WTC11 (cell line): ENCODE data around the gene NEO1. TPM values are rescaled to one million over a fixed set of nuclear protein-coding genes. Genes with fewer than 3 reads are reported as not detected.

Experiments used
- ATAC-seq: fragments of 200-7000 bp; cut with Tn5 transposase; 2 replicates; pipeline ENCODE4 v1.10.0; 2021; ENCODE audit warnings: mild to moderate bottlenecking, moderate library complexity
- CTCF ChIA-PET: fragments of 300-600 bp; sonication (Branson Sonifier 250); formaldehyde crosslinking; loops from one replicate; lab custom pipeline; 2021; ENCODE audit warnings: antibody characterized with exemption; lab: Charles Lee
- POLR2A ChIA-PET: fragments of 350-600 bp; sonication (Branson Sonifier 250); formaldehyde crosslinking; loops from one replicate; lab custom pipeline; 2021; ENCODE audit warnings: antibody characterized with exemption; lab: Charles Lee
- DNase-seq: peaks from one replicate; pipeline ENCODE4 v3.0.0; 2021; ENCODE audit warnings: low spot score
- H3K27ac Mint-ChIP-seq: 2 replicates; pipeline ENCODE4 v1.8.0; 2021; ENCODE audit warnings: mixed read lengths
- H3K27me3 Mint-ChIP-seq: 2 replicates; pipeline ENCODE4 v1.8.0; 2021; ENCODE audit warnings: low read depth, mild to moderate bottlenecking, moderate library complexity, mixed read lengths
- H3K36me3 Mint-ChIP-seq: 2 replicates; pipeline ENCODE4 v1.8.0; 2021; ENCODE audit warnings: mixed read lengths
- H3K4me1 Mint-ChIP-seq: 2 replicates; pipeline ENCODE4 v1.8.0; 2022; ENCODE audit warnings: mixed read lengths
- H3K4me3 Mint-ChIP-seq: 2 replicates; pipeline ENCODE4 v1.8.0; 2021; ENCODE audit warnings: mild to moderate bottlenecking, moderate library complexity, mixed read lengths
- H3K9me3 Mint-ChIP-seq: 2 replicates; pipeline ENCODE4 v1.8.0; 2021; ENCODE audit warnings: mixed read lengths
- ATF6 ChIP-seq: sonication (generic); formaldehyde crosslinking; IDR thresholded peaks from 2 replicates; pipeline ENCODE4 v1.8.1; 2023; ENCODE audit warnings: mild to moderate bottlenecking, missing genetic modification reagents
- CREB1 ChIP-seq: sonication (generic); formaldehyde crosslinking; IDR thresholded peaks from 2 replicates; pipeline ENCODE4 v1.8.0; 2023; ENCODE audit warnings: mild to moderate bottlenecking, missing genetic modification reagents
- ESRRA ChIP-seq: sonication (generic); formaldehyde crosslinking; IDR thresholded peaks from 2 replicates; pipeline ENCODE4 v1.8.1; 2022; ENCODE audit warnings: mild to moderate bottlenecking, missing genetic modification reagents, borderline replicate concordance
- FOXJ3 ChIP-seq: sonication (generic); formaldehyde crosslinking; IDR thresholded peaks from 2 replicates; pipeline ENCODE4 v1.9.0; 2021; ENCODE audit warnings: missing genetic modification reagents, mild to moderate bottlenecking, borderline replicate concordance
- FOXK1 ChIP-seq: sonication (generic); formaldehyde crosslinking; IDR thresholded peaks from 2 replicates; pipeline ENCODE4 v1.8.0; 2022; ENCODE audit warnings: mild to moderate bottlenecking, moderate library complexity, missing genetic modification reagents
- FOXP4 ChIP-seq: sonication (generic); formaldehyde crosslinking; IDR thresholded peaks from 2 replicates; pipeline ENCODE4 v1.8.0; 2022; ENCODE audit warnings: mild to moderate bottlenecking, missing genetic modification reagents
- IRF1 ChIP-seq: sonication (generic); formaldehyde crosslinking; IDR thresholded peaks from 2 replicates; pipeline ENCODE4 v1.8.0; 2023; ENCODE audit warnings: missing genetic modification reagents
- IRF2 ChIP-seq: sonication (generic); formaldehyde crosslinking; IDR thresholded peaks from 2 replicates; pipeline ENCODE4 v1.8.0; 2022; ENCODE audit warnings: low read depth, missing genetic modification reagents, borderline replicate concordance
- PRRX2 ChIP-seq: fragments of 250-450 bp; sonication (Bioruptor Pico); IDR thresholded peaks from 2 replicates; pipeline ENCODE4 v1.8.0; 2021; ENCODE audit warnings: mild to moderate bottlenecking
- RELA ChIP-seq: sonication (generic); formaldehyde crosslinking; IDR thresholded peaks from 2 replicates; pipeline ENCODE4 v1.8.1; 2022; ENCODE audit warnings: missing genetic modification reagents, mild to moderate bottlenecking, borderline replicate concordance
- SOX15 ChIP-seq: fragments of 250-450 bp; sonication (Bioruptor Pico); IDR thresholded peaks from 2 replicates; pipeline ENCODE4 v1.9.0; 2021; ENCODE audit warnings: mild to moderate bottlenecking
- SP1 ChIP-seq: sonication (generic); formaldehyde crosslinking; conservative IDR thresholded peaks from 2 replicates; pipeline ENCODE4 v1.8.1; 2022; ENCODE audit warnings: missing genetic modification reagents
- ZNF138 ChIP-seq: sonication (generic); formaldehyde crosslinking; conservative IDR thresholded peaks from 2 replicates; pipeline ENCODE4 v1.8.1; 2022; ENCODE audit warnings: mild to moderate bottlenecking, moderate library complexity, missing genetic modification reagents
- ZNF219 ChIP-seq: sonication (generic); formaldehyde crosslinking; IDR thresholded peaks from 2 replicates; pipeline ENCODE4 v1.8.0; 2023; ENCODE audit warnings: missing genetic modification reagents, mild to moderate bottlenecking, borderline replicate concordance
- ZNF416 ChIP-seq: fragments of 250-450 bp; sonication (Bioruptor Pico); IDR thresholded peaks from 2 replicates; pipeline ENCODE4 v1.9.0; 2021; ENCODE audit warnings: mild to moderate bottlenecking, inconsistent platforms
- total RNA-seq: library from RNA; stranded (reverse); gene quantifications from 3 replicates; pipeline ENCODE4 v1.2.3, GENCODE V29; 2021
- TF ChIP-seq, protein P1 (sequence below): fragments of 250-450 bp; sonication (Bioruptor Pico); conservative IDR thresholded peaks from 2 replicates; pipeline ENCODE4 v1.9.0; 2021; ENCODE audit warnings: mild to moderate bottlenecking
- TF ChIP-seq, protein P2 (sequence below): sonication (generic); formaldehyde crosslinking; conservative IDR thresholded peaks from 2 replicates; pipeline ENCODE4 v1.8.1; 2023; ENCODE audit warnings: mild to moderate bottlenecking, low read depth, missing genetic modification reagents, moderate library complexity

Gene NEO1
- total RNA-seq, 1 experiment from 2014 or later = 37.1 TPM

DNA sequence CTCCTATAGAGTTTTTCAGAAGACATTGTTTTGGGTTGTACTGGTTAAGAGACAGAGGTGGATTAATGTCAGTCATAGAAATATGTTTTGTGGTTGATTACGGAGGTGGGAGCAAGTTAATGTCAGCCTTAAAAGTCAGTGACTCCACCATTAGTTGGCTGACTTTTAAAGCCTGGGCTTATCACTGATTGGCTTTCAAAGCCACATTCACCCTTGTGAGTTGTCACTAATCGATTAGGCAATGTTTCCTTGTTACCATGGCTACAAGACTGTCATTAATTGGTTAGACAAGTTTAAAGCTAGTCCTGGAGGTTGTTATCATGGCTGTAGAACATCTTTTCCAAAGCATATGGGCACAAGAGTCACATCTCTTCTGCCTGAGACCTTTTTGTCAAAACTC, 73.0 kb downstream of the NEO1 start:
- Mint-ChIP-seq H3K27ac (no peak overlapping the region), H3K9me3 (no peaks in the 10 kb centered on the region), H3K36me3 (no peaks in the 10 kb centered on the region), H3K4me1 (no peaks in the 10 kb centered on the region; the same call in 1 of the 2 replicates), H3K27me3 (no peaks in the 10 kb centered on the region), H3K4me3 (no peak overlapping the region)
- POLR2A ChIA-PET = no interaction called here
- ATAC-seq = no peak
- CTCF ChIA-PET = interaction anchor here (1.3 kb wide), 1 partner anchor 140 kb away, joined by 3 read pairs; no protein-coding TSS in a partner anchor
- TF ChIP-seq, protein P1, sequence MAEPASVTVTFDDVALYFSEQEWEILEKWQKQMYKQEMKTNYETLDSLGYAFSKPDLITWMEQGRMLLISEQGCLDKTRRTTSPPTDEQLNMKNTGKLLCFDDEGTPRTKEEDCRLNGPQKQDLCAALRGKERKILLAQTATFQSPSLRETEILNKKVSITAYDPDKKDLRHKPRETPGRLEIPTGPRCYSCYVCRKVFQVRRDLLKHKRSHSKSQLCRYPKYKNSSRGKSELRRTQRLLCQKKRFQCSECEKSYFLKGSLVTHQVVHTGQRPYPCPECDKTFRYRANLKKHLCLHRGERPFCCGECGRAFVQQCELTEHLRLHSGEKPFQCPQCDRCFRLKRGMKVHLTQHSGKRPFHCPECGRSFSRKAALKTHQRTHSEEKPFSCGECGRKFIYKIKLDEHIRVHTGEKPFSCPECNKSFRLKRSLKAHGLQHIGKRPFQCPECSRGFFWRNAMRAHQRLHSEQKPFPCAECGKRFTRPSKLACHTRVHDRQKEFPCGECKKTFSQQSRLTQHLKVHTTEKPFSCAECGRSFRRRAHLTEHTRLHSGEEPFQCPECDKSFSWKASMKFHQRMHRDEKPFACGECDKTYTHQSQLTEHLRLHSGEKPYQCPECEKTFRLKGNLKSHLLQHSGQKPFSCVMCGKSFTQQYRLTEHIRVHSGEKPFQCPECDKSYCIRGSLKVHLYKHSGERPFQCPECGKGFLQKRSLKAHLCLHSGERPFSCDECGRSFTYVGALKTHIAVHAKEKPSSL (CRISPR knock-in tag) = no peak
- no peak for TF ChIP-seq ATF6 (CRISPR knock-in tag)
- TF ChIP-seq IRF1 (CRISPR knock-in tag) = no peak
- TF ChIP-seq, protein P2, sequence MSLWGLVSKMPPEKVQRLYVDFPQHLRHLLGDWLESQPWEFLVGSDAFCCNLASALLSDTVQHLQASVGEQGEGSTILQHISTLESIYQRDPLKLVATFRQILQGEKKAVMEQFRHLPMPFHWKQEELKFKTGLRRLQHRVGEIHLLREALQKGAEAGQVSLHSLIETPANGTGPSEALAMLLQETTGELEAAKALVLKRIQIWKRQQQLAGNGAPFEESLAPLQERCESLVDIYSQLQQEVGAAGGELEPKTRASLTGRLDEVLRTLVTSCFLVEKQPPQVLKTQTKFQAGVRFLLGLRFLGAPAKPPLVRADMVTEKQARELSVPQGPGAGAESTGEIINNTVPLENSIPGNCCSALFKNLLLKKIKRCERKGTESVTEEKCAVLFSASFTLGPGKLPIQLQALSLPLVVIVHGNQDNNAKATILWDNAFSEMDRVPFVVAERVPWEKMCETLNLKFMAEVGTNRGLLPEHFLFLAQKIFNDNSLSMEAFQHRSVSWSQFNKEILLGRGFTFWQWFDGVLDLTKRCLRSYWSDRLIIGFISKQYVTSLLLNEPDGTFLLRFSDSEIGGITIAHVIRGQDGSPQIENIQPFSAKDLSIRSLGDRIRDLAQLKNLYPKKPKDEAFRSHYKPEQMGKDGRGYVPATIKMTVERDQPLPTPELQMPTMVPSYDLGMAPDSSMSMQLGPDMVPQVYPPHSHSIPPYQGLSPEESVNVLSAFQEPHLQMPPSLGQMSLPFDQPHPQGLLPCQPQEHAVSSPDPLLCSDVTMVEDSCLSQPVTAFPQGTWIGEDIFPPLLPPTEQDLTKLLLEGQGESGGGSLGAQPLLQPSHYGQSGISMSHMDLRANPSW (CRISPR knock-in tag) = no peak
- no peak for TF ChIP-seq FOXP4 (CRISPR knock-in tag)
- TF ChIP-seq ESRRA (CRISPR knock-in tag) = no peak
- no peak for TF ChIP-seq ZNF416 (CRISPR knock-in tag)
- no peak for TF ChIP-seq SOX15 (CRISPR knock-in tag)
- no peak for TF ChIP-seq PRRX2 (CRISPR knock-in tag)
- no peak for TF ChIP-seq ZNF219 (CRISPR knock-in tag)
- TF ChIP-seq RELA (CRISPR knock-in tag) = no peak
- TF ChIP-seq IRF2 (CRISPR knock-in tag) = no peak
- TF ChIP-seq FOXK1 (CRISPR knock-in tag) = no peak
- no peak for TF ChIP-seq ZNF138 (CRISPR knock-in tag)
- no peak for TF ChIP-seq SP1 (CRISPR knock-in tag)
- no peak for TF ChIP-seq CREB1 (CRISPR knock-in tag)
- no peak for TF ChIP-seq FOXJ3
- DNase-seq = no peak
